ENCODE results near the gene MLLT11. TPM values are rescaled to one million over a fixed set of nuclear protein-coding genes. Genes with fewer than 3 reads are reported as not detected.

The MLLT11 gene
- total RNA-seq, 1 experiment from 2014 or later: 16.4 TPM

DNA sequence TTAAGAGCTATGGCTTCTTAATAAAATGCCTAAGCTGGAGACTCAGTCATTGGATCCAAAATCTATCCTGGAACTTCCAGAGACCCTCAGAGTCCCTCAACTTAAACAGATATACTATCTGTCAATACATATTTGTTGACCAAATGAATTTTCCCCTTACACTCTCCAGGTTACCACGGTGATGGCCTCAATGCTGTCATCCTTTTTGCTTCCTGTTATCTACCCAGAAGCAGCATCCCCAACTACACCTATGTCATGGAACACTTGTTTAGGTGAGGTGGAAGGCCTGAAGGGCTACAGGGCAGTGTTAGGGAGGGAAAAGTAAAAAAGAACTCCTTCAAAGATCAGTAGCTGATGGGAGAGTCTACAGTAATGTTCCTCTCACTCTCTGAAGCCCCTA is 17.0 kb upstream of the MLLT11 start (continued):
- TF ChIP-seq ZNF396 (CRISPR knock-in tag; IDR thresholded peaks at IDR 0.05; ENCODE audit: borderline replicate concordance) (no peak), TEAD4 (CRISPR knock-in tag; IDR thresholded peaks at IDR 0.05) (no peak), SMAD3 (CRISPR knock-in tag; IDR thresholded peaks at IDR 0.05; ENCODE audit: borderline replicate concordance) (no peak), SMAD4 (CRISPR knock-in tag; IDR thresholded peaks at IDR 0.05) (no peak)

- DNase-seq (ENCODE audit: low spot score) (peak; percentile 70), ATAC-seq (peak; percentile 67)
- ChIA-PET POLR2A (interaction anchor here (0.9 to 1.6 kb wide), 7 partner anchors 11 to 84 kb away, joined by 3 to 6 read pairs (median 4); partner anchors contain the start of gene MLLT11), CTCF (interaction anchor here (0.6 to 3.7 kb wide), 22 partner anchors 8 to 183 kb away, joined by 3 to 43 read pairs (median 5); partner anchors contain the start of genes BNIPL, CDC42SE1, GABPB2 and LYSMD1)
- Mint-ChIP-seq H3K27me3 (ENCODE audit: low read depth) (no peaks in the 10 kb centered on the region), H3K9me3 (no peaks in the 10 kb centered on the region), H3K4me3 (peak within 1 kb of the TSS; percentile 96), H3K27ac (peak within 1 kb of the TSS; percentile 97), H3K36me3 (peaks cover 10% of the 10 kb centered on the region), H3K4me1 (peaks cover 17% of the 10 kb centered on the region)
- TF ChIP-seq ELF4 (CRISPR knock-in tag; IDR thresholded peaks at IDR 0.05; ENCODE audit: low read depth) (no peak), ATF3 (CRISPR knock-in tag; conservative IDR thresholded peaks at IDR 0.05) (no peak), ZNF121 (CRISPR knock-in tag; IDR thresholded peaks at IDR 0.05) (no peak), E2F1 (CRISPR knock-in tag; IDR thresholded peaks at IDR 0.05) (peak; percentile 55; the same call in 1 of the 2 replicates), FOXJ3 (CRISPR knock-in tag; IDR thresholded peaks at IDR 0.05; ENCODE audit: borderline replicate concordance) (no peak), FOXK1 (CRISPR knock-in tag; IDR thresholded peaks at IDR 0.05) (no peak), RELA (CRISPR knock-in tag; IDR thresholded peaks at IDR 0.05; ENCODE audit: borderline replicate concordance) (no peak), MLX (CRISPR knock-in tag; IDR thresholded peaks at IDR 0.05) (no peak), ZNF671 (CRISPR knock-in tag; IDR thresholded peaks at IDR 0.05) (no peak), ARID4B (CRISPR knock-in tag; IDR thresholded peaks at IDR 0.05; ENCODE audit: borderline replicate concordance) (peak; percentile 62; the same call in 1 of the 2 replicates), NFE2L1 (CRISPR knock-in tag; IDR thresholded peaks at IDR 0.05) (no peak), AR (CRISPR knock-in tag; IDR thresholded peaks at IDR 0.05) (no peak)
- TF ChIP-seq, protein P1, sequence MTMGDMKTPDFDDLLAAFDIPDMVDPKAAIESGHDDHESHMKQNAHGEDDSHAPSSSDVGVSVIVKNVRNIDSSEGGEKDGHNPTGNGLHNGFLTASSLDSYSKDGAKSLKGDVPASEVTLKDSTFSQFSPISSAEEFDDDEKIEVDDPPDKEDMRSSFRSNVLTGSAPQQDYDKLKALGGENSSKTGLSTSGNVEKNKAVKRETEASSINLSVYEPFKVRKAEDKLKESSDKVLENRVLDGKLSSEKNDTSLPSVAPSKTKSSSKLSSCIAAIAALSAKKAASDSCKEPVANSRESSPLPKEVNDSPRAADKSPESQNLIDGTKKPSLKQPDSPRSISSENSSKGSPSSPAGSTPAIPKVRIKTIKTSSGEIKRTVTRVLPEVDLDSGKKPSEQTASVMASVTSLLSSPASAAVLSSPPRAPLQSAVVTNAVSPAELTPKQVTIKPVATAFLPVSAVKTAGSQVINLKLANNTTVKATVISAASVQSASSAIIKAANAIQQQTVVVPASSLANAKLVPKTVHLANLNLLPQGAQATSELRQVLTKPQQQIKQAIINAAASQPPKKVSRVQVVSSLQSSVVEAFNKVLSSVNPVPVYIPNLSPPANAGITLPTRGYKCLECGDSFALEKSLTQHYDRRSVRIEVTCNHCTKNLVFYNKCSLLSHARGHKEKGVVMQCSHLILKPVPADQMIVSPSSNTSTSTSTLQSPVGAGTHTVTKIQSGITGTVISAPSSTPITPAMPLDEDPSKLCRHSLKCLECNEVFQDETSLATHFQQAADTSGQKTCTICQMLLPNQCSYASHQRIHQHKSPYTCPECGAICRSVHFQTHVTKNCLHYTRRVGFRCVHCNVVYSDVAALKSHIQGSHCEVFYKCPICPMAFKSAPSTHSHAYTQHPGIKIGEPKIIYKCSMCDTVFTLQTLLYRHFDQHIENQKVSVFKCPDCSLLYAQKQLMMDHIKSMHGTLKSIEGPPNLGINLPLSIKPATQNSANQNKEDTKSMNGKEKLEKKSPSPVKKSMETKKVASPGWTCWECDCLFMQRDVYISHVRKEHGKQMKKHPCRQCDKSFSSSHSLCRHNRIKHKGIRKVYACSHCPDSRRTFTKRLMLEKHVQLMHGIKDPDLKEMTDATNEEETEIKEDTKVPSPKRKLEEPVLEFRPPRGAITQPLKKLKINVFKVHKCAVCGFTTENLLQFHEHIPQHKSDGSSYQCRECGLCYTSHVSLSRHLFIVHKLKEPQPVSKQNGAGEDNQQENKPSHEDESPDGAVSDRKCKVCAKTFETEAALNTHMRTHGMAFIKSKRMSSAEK (CRISPR knock-in tag; IDR thresholded peaks at IDR 0.05; ENCODE audit: borderline replicate concordance): no peak
- TF ChIP-seq, protein P2, sequence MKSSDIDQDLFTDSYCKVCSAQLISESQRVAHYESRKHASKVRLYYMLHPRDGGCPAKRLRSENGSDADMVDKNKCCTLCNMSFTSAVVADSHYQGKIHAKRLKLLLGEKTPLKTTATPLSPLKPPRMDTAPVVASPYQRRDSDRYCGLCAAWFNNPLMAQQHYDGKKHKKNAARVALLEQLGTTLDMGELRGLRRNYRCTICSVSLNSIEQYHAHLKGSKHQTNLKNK (CRISPR knock-in tag; IDR thresholded peaks at IDR 0.05): no peak
- TF ChIP-seq, protein P3, sequence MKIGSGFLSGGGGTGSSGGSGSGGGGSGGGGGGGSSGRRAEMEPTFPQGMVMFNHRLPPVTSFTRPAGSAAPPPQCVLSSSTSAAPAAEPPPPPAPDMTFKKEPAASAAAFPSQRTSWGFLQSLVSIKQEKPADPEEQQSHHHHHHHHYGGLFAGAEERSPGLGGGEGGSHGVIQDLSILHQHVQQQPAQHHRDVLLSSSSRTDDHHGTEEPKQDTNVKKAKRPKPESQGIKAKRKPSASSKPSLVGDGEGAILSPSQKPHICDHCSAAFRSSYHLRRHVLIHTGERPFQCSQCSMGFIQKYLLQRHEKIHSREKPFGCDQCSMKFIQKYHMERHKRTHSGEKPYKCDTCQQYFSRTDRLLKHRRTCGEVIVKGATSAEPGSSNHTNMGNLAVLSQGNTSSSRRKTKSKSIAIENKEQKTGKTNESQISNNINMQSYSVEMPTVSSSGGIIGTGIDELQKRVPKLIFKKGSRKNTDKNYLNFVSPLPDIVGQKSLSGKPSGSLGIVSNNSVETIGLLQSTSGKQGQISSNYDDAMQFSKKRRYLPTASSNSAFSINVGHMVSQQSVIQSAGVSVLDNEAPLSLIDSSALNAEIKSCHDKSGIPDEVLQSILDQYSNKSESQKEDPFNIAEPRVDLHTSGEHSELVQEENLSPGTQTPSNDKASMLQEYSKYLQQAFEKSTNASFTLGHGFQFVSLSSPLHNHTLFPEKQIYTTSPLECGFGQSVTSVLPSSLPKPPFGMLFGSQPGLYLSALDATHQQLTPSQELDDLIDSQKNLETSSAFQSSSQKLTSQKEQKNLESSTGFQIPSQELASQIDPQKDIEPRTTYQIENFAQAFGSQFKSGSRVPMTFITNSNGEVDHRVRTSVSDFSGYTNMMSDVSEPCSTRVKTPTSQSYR (CRISPR knock-in tag; IDR thresholded peaks at IDR 0.05): peak; percentile 23; the same call in 1 of the 2 replicates
Observed at GRCh38 chr1:151047591-151047924, 12.6 kb upstream of the MLLT11 start, which contains the start of gene C1orf56. C1orf56 (plus strand) TSS chr1:151047751; CDS start chr1:151047848, 97 bp downstream.

All from WTC11 (cell line).